Activated T-cell treated with anti-CD3 and anti-CD28 coated beads, Interleukin-2, amount 50 U/mL, for 4 hours (primary cell): ENCODE measurements around the gene BTBD7. TPM values are rescaled to one million over a fixed set of nuclear protein-coding genes. Genes with fewer than 3 reads are reported as not detected.

Experiments used
- ATAC-seq, 2 donors: fragments of 200-7000 bp; cut with Tn5 transposase; one replicate each; pipeline ENCODE4 v1.10.0; 2021
- DNase-seq: peaks from one replicate; pipeline ENCODE4 v3.0.0-alpha.2; 2020
- H3K27me3 Mint-ChIP-seq: one replicate; pipeline ENCODE4 v1.8.0; 2021; ENCODE audit warnings: low read depth, mixed read lengths
- H3K36me3 Mint-ChIP-seq: one replicate; pipeline ENCODE4 v1.8.0; 2022; ENCODE audit warnings: mixed read lengths; ENCODE audit not compliant: insufficient read depth
- H3K4me1 Mint-ChIP-seq: one replicate; pipeline ENCODE4 v1.8.0; 2021; ENCODE audit warnings: low read depth, mixed read lengths
- H3K4me3 Mint-ChIP-seq: one replicate; pipeline ENCODE4 v1.8.0; 2021; ENCODE audit warnings: mild to moderate bottlenecking, moderate library complexity, mixed read lengths
- H3K9me3 Mint-ChIP-seq: one replicate; pipeline ENCODE4 v1.8.0; 2021; ENCODE audit warnings: mixed read lengths
- total RNA-seq, 3 donors: library from RNA; stranded (reverse); gene quantifications; one replicate each; pipeline ENCODE4 v1.2.1, GENCODE V29; 2021

Gene BTBD7
- total RNA-seq, 3 donors from 2014 or later: 14.9 to 20.3 (median 17.8) TPM

DNA sequence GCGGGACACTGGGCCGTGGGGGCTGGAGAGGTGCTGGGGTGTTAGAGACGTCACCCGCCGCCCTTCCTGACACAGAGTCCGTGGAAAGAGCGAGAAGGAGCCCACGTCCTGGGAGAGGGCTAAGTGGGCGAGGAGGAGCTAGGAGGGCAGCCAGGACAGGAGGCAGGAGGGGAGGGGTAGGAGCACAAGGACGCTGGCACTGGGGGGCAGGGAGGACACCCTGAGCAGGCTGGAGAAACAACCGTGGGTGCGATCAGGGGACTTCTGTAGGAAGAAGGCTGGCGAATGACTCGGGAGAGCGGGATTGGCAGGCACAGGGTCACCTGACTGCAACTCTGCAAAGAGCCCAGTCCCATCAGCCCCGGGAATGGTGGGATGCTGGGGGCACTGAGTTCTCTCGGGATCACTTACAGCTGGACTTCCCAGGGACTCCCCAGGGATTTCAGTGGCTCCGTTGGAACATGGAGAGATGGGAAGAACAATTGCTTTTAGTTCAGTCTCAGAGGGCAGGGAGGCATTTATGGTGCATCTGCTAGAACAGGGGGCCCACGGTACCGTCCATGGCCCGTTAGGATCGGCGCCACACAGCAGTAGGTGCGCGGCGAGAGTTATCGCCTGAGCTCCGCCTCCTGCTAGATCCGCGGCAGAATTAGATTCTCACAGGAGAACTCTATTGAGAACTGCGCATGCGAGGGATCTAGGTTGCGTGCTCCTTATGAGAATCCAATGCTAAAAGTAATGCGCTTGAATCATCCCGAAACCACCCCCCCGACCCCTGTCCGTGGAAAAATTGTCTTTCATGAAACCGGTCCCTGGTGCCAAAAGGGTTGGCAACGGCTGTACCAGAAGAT, 101.5 kb downstream of the BTBD7 start:
- Mint-ChIP-seq H3K4me3 (peak overlapping the region; percentile 70), H3K4me1 (peaks cover 16% of the 10 kb centered on the region), H3K27me3 (peaks cover 8% of the 10 kb centered on the region), H3K36me3 (peaks cover 19% of the 10 kb centered on the region), H3K9me3 (no peaks in the 10 kb centered on the region)
- DNase-seq: no peak
- ATAC-seq: peak in 1 of 2 donors; percentile 63

DNA sequence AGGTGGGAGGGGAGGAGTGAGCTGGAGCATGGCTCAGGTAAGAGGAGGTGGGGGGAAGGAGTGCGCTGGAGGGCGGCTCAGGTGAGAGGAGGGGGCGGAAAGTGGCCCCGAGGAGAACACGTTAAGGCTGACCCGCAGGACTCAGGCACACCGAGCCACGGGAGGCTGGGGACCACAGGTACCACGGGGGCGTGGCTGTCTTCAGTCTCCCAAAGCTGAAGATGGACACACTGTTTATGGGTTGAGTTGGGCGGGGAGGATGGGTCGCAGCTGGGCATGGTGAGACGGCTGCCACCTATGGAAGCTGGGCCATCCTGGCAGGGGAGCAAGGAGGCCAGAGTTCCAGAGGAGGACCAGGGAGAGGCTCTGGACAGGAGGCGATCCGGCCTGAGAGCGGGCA, 102.3 kb downstream of the BTBD7 start:
- H3K4me3 Mint-ChIP-seq: peak overlapping the region; percentile 70
- no peak for DNase-seq
- H3K4me1 Mint-ChIP-seq: peaks cover 16% of the 10 kb centered on the region
- peaks cover 8% of the 10 kb centered on the region for H3K27me3 Mint-ChIP-seq
- no peak for ATAC-seq
- H3K36me3 Mint-ChIP-seq: peaks cover 25% of the 10 kb centered on the region
- no peaks in the 10 kb centered on the region for H3K9me3 Mint-ChIP-seq

DNA sequence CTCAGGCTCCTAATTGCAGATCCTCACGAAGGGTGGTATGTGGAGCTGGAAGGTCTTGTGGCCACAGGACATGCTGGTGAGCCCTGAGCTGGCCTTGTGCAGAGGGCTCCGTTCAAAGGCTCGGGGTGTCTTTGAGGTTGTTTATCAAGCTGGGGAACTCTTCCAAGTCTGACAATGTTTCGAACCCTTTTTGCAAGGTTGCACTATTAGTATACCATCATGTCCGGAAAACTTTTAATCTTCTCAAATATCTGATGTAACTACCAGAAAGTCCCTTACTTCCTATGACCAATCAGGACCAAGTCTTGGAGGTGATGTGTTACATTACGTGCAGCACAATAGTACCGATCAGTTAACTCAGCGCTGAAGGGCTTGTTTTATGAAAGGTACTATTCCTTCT, 104.3 kb downstream of the BTBD7 start:
- Mint-ChIP-seq H3K9me3 (no peaks in the 10 kb centered on the region), H3K4me1 (peaks cover 16% of the 10 kb centered on the region), H3K4me3 (no peak overlapping the region), H3K27me3 (peaks cover 8% of the 10 kb centered on the region), H3K36me3 (peaks cover 30% of the 10 kb centered on the region)
- ATAC-seq: no peak
- DNase-seq: no peak

DNA sequence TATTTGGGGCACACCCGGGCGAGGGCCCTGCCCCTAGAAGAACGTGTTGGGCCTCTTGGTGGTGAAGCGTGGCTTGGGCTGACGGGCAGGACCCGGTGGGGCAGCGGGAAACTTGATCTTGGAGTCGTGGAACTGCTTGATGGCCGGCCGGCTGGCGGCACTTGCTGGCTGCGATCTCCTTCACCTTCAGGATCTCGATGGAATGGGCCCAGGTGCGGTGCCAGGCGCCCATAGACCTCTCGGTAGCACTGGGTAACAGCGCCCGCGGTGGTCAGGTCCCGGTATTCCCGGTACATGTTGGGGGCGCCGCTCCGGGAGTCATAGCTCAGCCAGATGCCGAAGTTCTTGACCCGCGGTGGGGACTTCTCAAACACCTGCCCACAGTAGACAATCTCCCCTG, 109.3 kb downstream of the BTBD7 start:
- Mint-ChIP-seq H3K9me3 (no peaks in the 10 kb centered on the region), H3K36me3 (peaks cover 43% of the 10 kb centered on the region), H3K4me3 (no peak overlapping the region), H3K4me1 (no peaks in the 10 kb centered on the region), H3K27me3 (no peaks in the 10 kb centered on the region)
- DNase-seq: no peak
- no peak for ATAC-seq

DNA sequence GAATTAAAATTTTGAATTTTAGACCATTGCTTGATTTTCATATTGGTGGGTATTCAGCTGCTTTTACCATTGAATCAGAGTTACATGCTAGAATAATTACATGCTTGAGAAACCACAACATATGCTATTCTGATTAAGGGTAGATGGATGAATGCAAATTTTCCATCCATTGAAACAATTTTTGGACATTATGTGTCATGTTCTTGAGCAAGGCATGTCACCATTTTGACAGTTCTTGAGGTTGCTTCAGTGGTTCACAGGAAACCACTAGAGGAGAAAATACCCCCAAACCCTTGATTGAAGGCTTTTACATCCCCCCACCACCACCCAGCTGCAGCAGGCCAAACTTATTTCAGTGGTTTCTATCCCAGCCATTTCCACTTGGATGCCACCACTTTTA, 112.3 kb downstream of the BTBD7 start:
- peaks cover 30% of the 10 kb centered on the region for H3K36me3 Mint-ChIP-seq
- DNase-seq: no peak
- no peaks in the 10 kb centered on the region for H3K4me1 Mint-ChIP-seq
- H3K27me3 Mint-ChIP-seq: no peaks in the 10 kb centered on the region
- ATAC-seq: no peak
- no peaks in the 10 kb centered on the region for H3K9me3 Mint-ChIP-seq
- no peak overlapping the region for H3K4me3 Mint-ChIP-seq

DNA sequence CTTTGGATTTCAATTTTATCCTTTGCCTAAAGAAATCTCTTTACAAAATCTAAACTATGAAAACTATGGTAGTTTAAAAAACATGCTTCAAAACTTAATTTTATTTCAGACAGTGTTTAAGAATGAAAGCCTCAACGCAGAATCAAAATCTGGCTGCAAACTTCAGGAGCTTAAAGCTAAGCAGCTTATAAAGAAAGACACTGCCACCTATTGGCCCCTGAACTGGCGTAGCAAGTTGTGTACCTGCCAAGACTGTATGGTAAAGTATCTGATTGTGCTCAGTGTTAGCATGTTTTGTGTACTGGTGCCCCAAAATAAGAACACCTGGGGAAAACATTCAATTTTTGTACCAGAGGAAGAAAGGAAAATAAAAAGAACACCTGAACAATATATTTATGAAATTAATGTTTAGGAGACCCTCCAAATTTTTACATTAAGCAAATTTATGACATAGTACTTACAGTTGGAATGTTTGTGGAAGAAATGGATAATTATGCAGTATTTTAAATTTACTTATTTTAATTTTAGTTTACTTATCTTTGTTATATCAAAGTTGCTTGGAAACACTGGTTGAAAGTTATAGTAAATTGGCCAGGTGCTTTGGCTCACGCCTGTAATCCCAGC, 113.6 kb downstream of the BTBD7 start:
- no peaks in the 10 kb centered on the region for H3K4me1 Mint-ChIP-seq
- ATAC-seq (peak; percentile 63 to 66), DNase-seq (peak; percentile 29)
- H3K9me3 Mint-ChIP-seq: no peaks in the 10 kb centered on the region
- no peak overlapping the region for H3K4me3 Mint-ChIP-seq
- no peaks in the 10 kb centered on the region for H3K27me3 Mint-ChIP-seq
- H3K36me3 Mint-ChIP-seq: peaks cover 28% of the 10 kb centered on the region

DNA sequence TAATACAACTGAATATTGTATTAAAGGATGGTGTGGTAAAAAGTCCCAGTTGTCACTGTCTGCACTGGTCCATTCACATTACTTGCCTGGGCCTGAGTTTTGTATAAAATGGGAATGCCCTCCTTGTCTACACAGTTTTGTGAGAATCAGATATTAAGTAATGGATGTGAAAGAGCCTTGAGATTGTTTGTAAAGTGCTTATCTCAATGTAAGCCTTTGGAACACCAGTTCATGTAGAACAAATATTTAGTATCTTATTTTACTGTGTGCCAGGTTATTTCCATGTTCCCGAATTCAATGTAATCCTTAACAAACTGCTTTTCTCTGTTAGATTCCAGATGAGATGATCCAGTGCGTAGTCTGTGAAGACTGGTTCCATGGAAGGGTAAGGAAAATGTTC, 118.2 kb downstream of the BTBD7 start:
- Mint-ChIP-seq H3K4me3 (no peak overlapping the region), H3K27me3 (no peaks in the 10 kb centered on the region), H3K36me3 (peaks cover 28% of the 10 kb centered on the region), H3K9me3 (no peaks in the 10 kb centered on the region), H3K4me1 (peaks cover under 1% of the 10 kb centered on the region)
- ATAC-seq (no peak), DNase-seq (no peak)

DNA sequence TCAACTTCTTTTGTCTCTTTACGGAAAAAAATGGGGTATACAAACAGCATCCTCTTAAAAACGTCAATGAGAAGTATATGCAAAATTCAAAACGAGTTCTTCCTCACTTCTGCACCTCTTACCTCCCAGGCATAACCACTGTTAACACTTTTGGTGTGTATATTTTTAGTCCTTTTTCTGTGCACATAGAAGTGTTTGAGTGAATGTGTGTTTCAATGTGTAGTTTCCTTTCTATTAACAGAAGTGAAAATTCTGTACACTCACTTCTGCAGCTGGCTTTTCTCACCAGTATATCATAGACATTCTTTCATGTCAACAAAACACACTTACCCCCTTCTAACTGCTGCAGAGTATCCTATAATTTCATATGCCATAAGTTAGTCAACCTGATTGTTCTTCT, 120.4 kb downstream of the BTBD7 start:
- ATAC-seq: no peak
- Mint-ChIP-seq H3K9me3 (no peaks in the 10 kb centered on the region), H3K4me3 (no peak overlapping the region), H3K27me3 (no peaks in the 10 kb centered on the region), H3K36me3 (peaks cover 23% of the 10 kb centered on the region), H3K4me1 (peaks cover 18% of the 10 kb centered on the region)
- DNase-seq: no peak

DNA sequence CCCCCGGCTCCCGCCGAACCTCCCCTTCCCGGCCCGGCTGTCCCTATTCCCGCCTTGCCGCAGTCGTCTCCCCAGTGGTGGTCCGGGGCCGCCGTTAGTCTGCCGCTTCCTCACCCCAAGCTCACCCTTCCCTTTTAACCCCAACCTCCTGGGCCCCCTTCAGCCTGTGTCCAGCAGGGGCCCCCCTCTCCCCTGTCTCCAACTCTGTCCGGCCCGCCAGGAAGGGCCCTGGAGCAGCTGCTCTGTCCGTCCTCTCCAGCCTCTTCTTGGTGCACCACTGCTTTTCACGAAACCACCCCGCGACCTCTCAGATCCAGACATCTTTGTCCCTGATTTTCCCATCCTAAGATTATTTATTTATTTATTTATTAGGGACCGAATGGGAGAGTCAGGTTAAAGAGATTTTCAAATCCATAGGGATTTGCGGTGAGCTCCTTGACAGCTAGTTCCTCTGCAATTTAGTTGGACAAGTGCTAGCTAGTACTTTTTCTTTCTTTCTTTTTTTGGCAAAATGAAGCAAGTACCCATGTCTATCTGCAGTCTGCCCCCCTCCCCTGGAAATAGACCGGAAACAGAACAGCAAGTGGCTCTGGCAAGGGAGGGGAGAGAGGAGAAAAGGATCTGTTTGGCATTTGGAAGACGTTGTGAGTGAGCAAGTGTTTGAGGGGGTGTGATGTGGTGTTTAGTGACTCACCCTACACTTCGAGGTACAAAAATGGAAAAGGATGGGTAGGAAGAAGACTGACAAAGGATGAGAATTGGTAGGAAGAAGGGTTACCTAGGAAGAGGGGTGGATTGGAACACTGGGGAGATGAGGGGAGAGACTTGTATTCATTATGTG, 125.1 kb downstream of the BTBD7 start:
- ATAC-seq (peak; percentile 14 to 21), DNase-seq (no peak)
- H3K27me3 Mint-ChIP-seq: no peaks in the 10 kb centered on the region
- H3K4me3 Mint-ChIP-seq: peak overlapping the region; percentile 99
- peaks cover 41% of the 10 kb centered on the region for H3K4me1 Mint-ChIP-seq
- H3K36me3 Mint-ChIP-seq: peaks cover 14% of the 10 kb centered on the region
- H3K9me3 Mint-ChIP-seq: no peaks in the 10 kb centered on the region

DNA sequence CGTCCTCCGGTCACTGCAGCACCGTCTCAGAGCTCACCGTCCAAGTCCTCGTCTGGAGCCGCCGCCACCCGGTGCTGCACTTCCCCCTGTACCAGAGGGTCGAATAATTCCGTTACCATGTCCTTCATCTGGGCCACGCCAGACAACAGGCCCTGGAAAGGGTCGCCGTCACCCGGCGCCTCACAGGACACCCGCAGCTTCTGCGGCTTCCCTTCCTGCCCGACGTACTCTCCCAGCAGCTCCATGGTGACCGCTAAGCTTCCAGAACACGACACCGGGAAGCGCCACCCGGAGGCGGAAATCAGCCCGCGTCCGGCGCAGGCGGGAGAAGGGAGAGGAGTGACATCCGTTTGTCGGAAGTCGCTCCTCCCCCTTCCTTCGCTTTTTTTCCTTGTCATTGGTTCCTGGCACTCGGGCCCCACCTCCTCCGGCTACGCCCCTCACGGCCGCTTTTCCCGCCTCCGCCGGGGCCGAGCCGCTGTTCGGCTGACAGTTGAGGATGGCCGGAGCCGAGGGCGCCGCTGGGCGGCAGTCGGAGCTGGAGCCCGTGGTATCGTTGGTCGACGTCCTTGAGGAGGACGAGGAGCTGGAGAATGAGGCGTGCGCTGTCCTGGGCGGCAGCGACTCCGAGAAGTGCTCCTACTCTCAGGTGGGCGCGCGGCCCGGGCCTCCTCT, 125.9 kb downstream of the BTBD7 start, which contains the start of the genes GON7 and UBR7:
Gene GON7 (minus strand): TSS at position 273 of the 675 bp plus-strand sequence. CDS start 28 bp downstream, at position 245.
Gene UBR7 (plus strand): TSS at position 464 of the 675 bp plus-strand sequence. CDS start 36 bp downstream, at position 500.
- Mint-ChIP-seq H3K27me3 (no peaks in the 10 kb centered on the region), H3K36me3 (peaks cover 8% of the 10 kb centered on the region), H3K9me3 (no peaks in the 10 kb centered on the region), H3K4me3 (peak within 1 kb of the TSS; percentile 99), H3K4me1 (peaks cover 41% of the 10 kb centered on the region)
- DNase-seq (peak; percentile 76), ATAC-seq (peak; percentile 93 to 97)

DNA sequence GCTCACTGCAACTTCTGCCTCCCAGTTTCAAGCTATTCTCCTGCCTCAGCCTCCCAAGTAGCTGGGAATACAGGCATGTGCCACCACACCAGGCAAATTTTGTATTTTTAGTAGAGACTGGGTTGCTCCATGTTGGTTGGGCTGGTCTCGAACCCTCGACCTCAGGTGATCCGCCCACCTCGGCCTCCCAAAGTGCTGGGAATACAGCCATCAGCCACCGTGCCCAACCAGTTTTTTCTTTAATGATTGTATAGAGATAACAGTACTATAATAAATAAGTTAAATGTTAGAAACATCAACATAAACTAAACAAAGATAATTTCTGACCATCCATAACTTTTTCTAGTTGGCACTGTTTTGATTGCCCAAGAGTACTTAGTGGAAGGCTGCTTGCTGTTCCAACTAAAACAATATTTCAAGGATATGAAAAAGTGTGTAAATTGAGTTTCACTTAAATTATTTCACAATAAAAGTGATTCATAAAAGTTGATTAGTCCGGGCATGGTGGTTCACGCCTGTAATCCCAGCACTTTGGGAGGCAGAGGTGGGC, 131.6 kb downstream of the BTBD7 start:
- H3K36me3 Mint-ChIP-seq: peaks cover 3% of the 10 kb centered on the region

DNA sequence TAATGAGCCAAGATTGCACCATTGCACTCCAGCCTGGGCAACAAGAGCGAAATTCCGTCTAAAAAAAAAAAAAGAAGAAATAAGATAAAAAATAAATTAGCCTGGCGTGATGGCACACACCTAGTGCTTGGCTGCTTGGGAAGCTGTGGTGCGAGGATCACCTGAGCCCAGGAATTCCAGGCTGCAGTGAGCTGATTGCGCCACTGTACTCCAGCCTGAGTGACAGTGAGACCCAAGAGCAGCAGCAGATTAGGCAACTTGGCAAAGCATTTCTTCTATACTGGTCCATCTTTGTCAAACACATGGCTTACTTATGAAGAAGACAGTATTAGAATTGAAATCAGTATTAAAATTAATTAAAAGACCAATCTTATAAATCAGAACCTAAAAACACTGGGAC, 132.3 kb downstream of the BTBD7 start:
- Mint-ChIP-seq H3K36me3 (peaks cover 3% of the 10 kb centered on the region), H3K9me3 (no peaks in the 10 kb centered on the region), H3K27me3 (no peaks in the 10 kb centered on the region), H3K4me3 (no peak overlapping the region), H3K4me1 (peaks cover 14% of the 10 kb centered on the region)
- DNase-seq (no peak), ATAC-seq (no peak)

More for the DNA sequence above, 131.6 kb downstream of the BTBD7 start:
- ATAC-seq (no peak), DNase-seq (no peak)
- H3K4me1 Mint-ChIP-seq: peaks cover 19% of the 10 kb centered on the region
- no peaks in the 10 kb centered on the region for H3K27me3 Mint-ChIP-seq
- H3K9me3 Mint-ChIP-seq: no peaks in the 10 kb centered on the region
- H3K4me3 Mint-ChIP-seq: no peak overlapping the region

DNA sequence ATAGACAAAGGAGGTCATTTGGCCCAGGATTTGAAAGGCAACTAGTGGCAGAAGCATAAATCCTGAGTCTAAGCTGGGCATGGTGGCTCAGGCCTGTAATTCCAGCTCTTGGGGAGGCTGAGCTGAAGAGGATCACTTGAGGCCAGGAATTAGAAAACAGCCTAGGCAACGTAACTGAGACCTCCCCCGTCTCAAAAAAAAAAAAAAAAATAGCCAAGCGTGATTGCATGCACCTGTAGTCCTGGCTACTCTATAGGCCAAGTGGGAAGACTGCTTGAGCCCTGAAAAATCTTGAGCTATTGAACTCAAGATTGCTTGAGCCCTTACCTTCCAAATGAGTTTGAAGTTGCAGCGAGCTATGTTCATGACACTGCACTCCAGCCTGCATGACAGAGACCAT, 133.8 kb downstream of the BTBD7 start:
- DNase-seq (no peak), ATAC-seq (no peak)
- no peaks in the 10 kb centered on the region for H3K27me3 Mint-ChIP-seq
- H3K4me1 Mint-ChIP-seq: no peaks in the 10 kb centered on the region
- no peaks in the 10 kb centered on the region for H3K36me3 Mint-ChIP-seq
- H3K4me3 Mint-ChIP-seq: no peak overlapping the region
- no peaks in the 10 kb centered on the region for H3K9me3 Mint-ChIP-seq
